HepG2 (cell line): Measurements from ENCODE around the gene ALDH1A1. TPM values are rescaled to one million over a fixed set of nuclear protein-coding genes. Genes with fewer than 3 reads are reported as not detected.

ENCODE experiments used
- ASH2L ChIP-seq: fragments of 300-600, 200-600 bp; sonication (generic); IDR thresholded peaks from 2 replicates; pipeline ENCODE4 v1.7.0; 2017; ENCODE audit warnings: low read depth, mild to moderate bottlenecking, moderate library complexity, mixed read lengths, low read length; ENCODE audit not compliant: insufficient read length
- CHD4 ChIP-seq: fragments of 200-600 bp; sonication (generic); IDR thresholded peaks from 2 replicates; pipeline ENCODE4 v1.7.0; 2017; ENCODE audit warnings: mild to moderate bottlenecking, low read length, borderline replicate concordance
- HOXA3 ChIP-seq: sonication (generic); formaldehyde crosslinking; IDR thresholded peaks from 2 replicates; pipeline ENCODE4 v1.5.0; 2020; ENCODE audit warnings: missing genetic modification reagents
- KLF9 ChIP-seq: IDR thresholded peaks from 2 replicates; pipeline ENCODE4 v1.6.1; 2016; ENCODE audit warnings: low read depth
- LCORL ChIP-seq, 2 experiments: fragments of 450-650 bp in 1 of 2; sonication (generic) in 1 of 2; formaldehyde crosslinking in 1 of 2; IDR thresholded peaks; 2 replicates each; pipeline versions ENCODE4 v1.5.0 to v1.6.1; 2017 to 2020; ENCODE audit warnings: antibody characterized with exemption in 1 of 2, missing genetic modification reagents in 1 of 2
- MIER3 ChIP-seq: IDR thresholded peaks from 2 replicates; pipeline ENCODE4 v1.6.1; 2016; ENCODE audit warnings: missing compliant biosample characterization, borderline replicate concordance
- NBN ChIP-seq: fragments of 450-650 bp; conservative IDR thresholded peaks from 2 replicates; pipeline ENCODE4 v1.6.1; 2017
- SOX5 ChIP-seq: IDR thresholded peaks from 2 replicates; pipeline ENCODE4 v1.6.1; 2016; ENCODE audit warnings: borderline replicate concordance
- SUZ12 ChIP-seq: fragments of 150-350 bp; IDR thresholded peaks from 2 replicates; pipeline ENCODE4 v1.6.1; 2014; ENCODE audit warnings: low read depth, low read length
- TARDBP ChIP-seq: sonication (generic); formaldehyde crosslinking; IDR thresholded peaks from 2 replicates; pipeline ENCODE4 v1.8.0; 2022; ENCODE audit warnings: mild to moderate bottlenecking, missing genetic modification reagents
- ZFP36L1 ChIP-seq: sonication (generic); formaldehyde crosslinking; IDR thresholded peaks from 2 replicates; pipeline ENCODE4 v1.8.0; 2022; ENCODE audit warnings: mild to moderate bottlenecking, missing genetic modification reagents, moderate library complexity
- ZKSCAN8 ChIP-seq: IDR thresholded peaks from 2 replicates; pipeline ENCODE4 v1.6.1; 2016; ENCODE audit warnings: borderline replicate concordance, missing genetic modification reagents, missing compliant biosample characterization
- ZMYM3 ChIP-seq: sonication (generic); formaldehyde crosslinking; IDR thresholded peaks from 2 replicates; pipeline ENCODE4 v1.5.1; 2020; ENCODE audit warnings: mild to moderate bottlenecking, missing genetic modification reagents
- ZMYM4 ChIP-seq: sonication (generic); formaldehyde crosslinking; IDR thresholded peaks from 2 replicates; pipeline ENCODE4 v1.8.1; 2023; ENCODE audit warnings: mild to moderate bottlenecking, missing genetic modification reagents
- ZNF10 ChIP-seq: sonication (generic); formaldehyde crosslinking; IDR thresholded peaks from 2 replicates; pipeline ENCODE4 v1.4.0; 2020; ENCODE audit warnings: mild to moderate bottlenecking, low read depth, missing genetic modification reagents, borderline replicate concordance
- ZNF331 ChIP-seq: sonication (generic); formaldehyde crosslinking; IDR thresholded peaks from 2 replicates; pipeline ENCODE4 v1.4.0; 2020; ENCODE audit warnings: missing genetic modification reagents
- ZNF589 ChIP-seq: sonication (generic); formaldehyde crosslinking; conservative IDR thresholded peaks from 2 replicates; pipeline ENCODE4 v1.8.0; 2022; ENCODE audit warnings: mild to moderate bottlenecking, moderate library complexity, missing genetic modification reagents
- ZNF672 ChIP-seq: sonication (generic); formaldehyde crosslinking; IDR thresholded peaks from 2 replicates; pipeline ENCODE4 v1.8.1; 2022; ENCODE audit warnings: missing genetic modification reagents
- ZNF709 ChIP-seq: sonication (generic); formaldehyde crosslinking; IDR thresholded peaks from 2 replicates; pipeline ENCODE4 v1.5.0; 2020; ENCODE audit warnings: mild to moderate bottlenecking, missing genetic modification reagents
- ZNF839 ChIP-seq: sonication (generic); formaldehyde crosslinking; IDR thresholded peaks from 2 replicates; pipeline ENCODE4 v1.4.0; 2020; ENCODE audit warnings: missing genetic modification reagents, mild to moderate bottlenecking, borderline replicate concordance
- polyA plus RNA-seq, 8 experiments: library from polyadenylated mRNA; depleted of rRNA in 3 of 8; stranded (reverse) in 7 of 8; unstranded in 1 of 8; fragments of >200 nt; fragmentation: Illumina TruSeq in 4 of 8; extraction: Trizol in 4 of 8; gene quantifications; 2 replicates each; pipeline versions ENCODE4 v1.2.1 to v1.2.3, GENCODE V29; 2011 to 2016; ENCODE audit warnings: low read depth in 4 of 8, missing spikeins in 1 of 8, mixed read lengths in 1 of 8; ENCODE audit not compliant: insufficient read depth in 1 of 8
- total RNA-seq, 5 experiments: library from RNA; depleted of rRNA; stranded (reverse); fragments of >200 nt; fragmentation: Illumina TruSeq; extraction: Trizol; gene quantifications; 2 replicates each; pipeline ENCODE4 v1.2.3, GENCODE V29; 2016; ENCODE audit warnings: low read depth in 1 of 5
- TF ChIP-seq, protein P1 (sequence below): IDR thresholded peaks from 2 replicates; pipeline ENCODE4 v1.6.1; 2016; ENCODE audit warnings: low read depth, borderline replicate concordance
- TF ChIP-seq, protein P2 (sequence below): sonication (generic); formaldehyde crosslinking; IDR thresholded peaks from 2 replicates; pipeline ENCODE4 v1.8.1; 2023; ENCODE audit warnings: missing genetic modification reagents, mild to moderate bottlenecking, borderline replicate concordance
- TF ChIP-seq, protein P3 (sequence below): sonication (generic); formaldehyde crosslinking; IDR thresholded peaks from 2 replicates; pipeline ENCODE4 v1.5.1; 2020; ENCODE audit warnings: mild to moderate bottlenecking, missing genetic modification reagents, moderate library complexity
- TF ChIP-seq, protein P4 (sequence below): sonication (generic); formaldehyde crosslinking; IDR thresholded peaks from 2 replicates; pipeline ENCODE4 v1.4.0; 2020; ENCODE audit warnings: missing genetic modification reagents
- TF ChIP-seq, protein P5 (sequence below): sonication (generic); formaldehyde crosslinking; conservative IDR thresholded peaks from 2 replicates; pipeline ENCODE4 v1.5.0; 2020; ENCODE audit warnings: missing genetic modification reagents

Gene ALDH1A1
- total and polyA plus RNA-seq, 2 of the 13 experiments (the other 11 are each of a cell fraction or from before 2014, with no cell fraction given): 88.2 to 439 TPM

DNA sequence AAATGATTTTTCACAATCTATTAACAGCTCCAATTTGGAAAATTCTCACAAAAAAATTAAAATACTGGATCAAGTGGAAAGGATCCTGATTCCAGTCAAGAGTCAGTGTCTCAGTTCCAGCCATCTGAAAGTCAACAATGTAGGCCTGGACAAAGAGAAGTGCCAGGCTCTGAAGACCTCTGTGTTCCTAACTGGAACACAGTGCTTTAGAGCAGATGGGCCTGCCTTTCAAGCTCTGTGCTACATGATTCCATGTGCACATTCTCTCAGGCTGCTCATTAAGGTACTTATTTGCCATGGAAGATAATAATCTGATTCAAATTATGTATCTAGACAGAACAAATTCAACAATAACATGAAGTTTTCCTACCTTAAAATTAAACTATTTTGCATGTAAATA lies 30.2 kb upstream of the ALDH1A1 start (continued):
- peak; percentile 45; the same call in 1 of the 2 replicates for TF ChIP-seq SOX5
- TF ChIP-seq, protein P1, sequence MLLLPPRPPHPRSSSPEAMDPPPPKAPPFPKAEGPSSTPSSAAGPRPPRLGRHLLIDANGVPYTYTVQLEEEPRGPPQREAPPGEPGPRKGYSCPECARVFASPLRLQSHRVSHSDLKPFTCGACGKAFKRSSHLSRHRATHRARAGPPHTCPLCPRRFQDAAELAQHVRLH (CRISPR knock-in tag): 0 out of 2 replicates have a peak, but pooled peaks have one; percentile 37
- TF ChIP-seq, protein P2, sequence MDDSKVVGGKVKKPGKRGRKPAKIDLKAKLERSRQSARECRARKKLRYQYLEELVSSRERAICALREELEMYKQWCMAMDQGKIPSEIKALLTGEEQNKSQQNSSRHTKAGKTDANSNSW (CRISPR knock-in tag): no peak
- TF ChIP-seq TARDBP (CRISPR knock-in tag): no peak
- TF ChIP-seq ZNF10 (CRISPR knock-in tag): no peak
- TF ChIP-seq SUZ12: no peak
- 0 out of 2 replicates have a peak, but pooled peaks have one; percentile 33 for TF ChIP-seq MIER3 (CRISPR knock-in tag)
- TF ChIP-seq ASH2L: no peak
- TF ChIP-seq CHD4: peak; percentile 36; the same call in 1 of the 2 replicates
- no peak for TF ChIP-seq ZNF709
- no peak for TF ChIP-seq LCORL (IDR thresholded peaks at IDR 0.05)
- TF ChIP-seq LCORL (CRISPR knock-in tag; IDR thresholded peaks at IDR 0.05): no peak
- no peak for TF ChIP-seq ZNF672 (CRISPR knock-in tag)
- TF ChIP-seq ZNF331 (CRISPR knock-in tag): 0 out of 2 replicates have a peak, but pooled peaks have one; percentile 48
- TF ChIP-seq, protein P3, sequence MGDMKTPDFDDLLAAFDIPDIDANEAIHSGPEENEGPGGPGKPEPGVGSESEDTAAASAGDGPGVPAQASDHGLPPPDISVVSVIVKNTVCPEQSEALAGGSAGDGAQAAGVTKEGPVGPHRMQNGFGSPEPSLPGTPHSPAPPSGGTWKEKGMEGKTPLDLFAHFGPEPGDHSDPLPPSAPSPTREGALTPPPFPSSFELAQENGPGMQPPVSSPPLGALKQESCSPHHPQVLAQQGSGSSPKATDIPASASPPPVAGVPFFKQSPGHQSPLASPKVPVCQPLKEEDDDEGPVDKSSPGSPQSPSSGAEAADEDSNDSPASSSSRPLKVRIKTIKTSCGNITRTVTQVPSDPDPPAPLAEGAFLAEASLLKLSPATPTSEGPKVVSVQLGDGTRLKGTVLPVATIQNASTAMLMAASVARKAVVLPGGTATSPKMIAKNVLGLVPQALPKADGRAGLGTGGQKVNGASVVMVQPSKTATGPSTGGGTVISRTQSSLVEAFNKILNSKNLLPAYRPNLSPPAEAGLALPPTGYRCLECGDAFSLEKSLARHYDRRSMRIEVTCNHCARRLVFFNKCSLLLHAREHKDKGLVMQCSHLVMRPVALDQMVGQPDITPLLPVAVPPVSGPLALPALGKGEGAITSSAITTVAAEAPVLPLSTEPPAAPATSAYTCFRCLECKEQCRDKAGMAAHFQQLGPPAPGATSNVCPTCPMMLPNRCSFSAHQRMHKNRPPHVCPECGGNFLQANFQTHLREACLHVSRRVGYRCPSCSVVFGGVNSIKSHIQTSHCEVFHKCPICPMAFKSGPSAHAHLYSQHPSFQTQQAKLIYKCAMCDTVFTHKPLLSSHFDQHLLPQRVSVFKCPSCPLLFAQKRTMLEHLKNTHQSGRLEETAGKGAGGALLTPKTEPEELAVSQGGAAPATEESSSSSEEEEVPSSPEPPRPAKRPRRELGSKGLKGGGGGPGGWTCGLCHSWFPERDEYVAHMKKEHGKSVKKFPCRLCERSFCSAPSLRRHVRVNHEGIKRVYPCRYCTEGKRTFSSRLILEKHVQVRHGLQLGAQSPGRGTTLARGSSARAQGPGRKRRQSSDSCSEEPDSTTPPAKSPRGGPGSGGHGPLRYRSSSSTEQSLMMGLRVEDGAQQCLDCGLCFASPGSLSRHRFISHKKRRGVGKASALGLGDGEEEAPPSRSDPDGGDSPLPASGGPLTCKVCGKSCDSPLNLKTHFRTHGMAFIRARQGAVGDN (CRISPR knock-in tag): no peak
- TF ChIP-seq HOXA3 (CRISPR knock-in tag): 0 out of 2 replicates have a peak, but pooled peaks have one; percentile 26
- TF ChIP-seq ZMYM4 (CRISPR knock-in tag): peak; percentile 75
- TF ChIP-seq, protein P4, sequence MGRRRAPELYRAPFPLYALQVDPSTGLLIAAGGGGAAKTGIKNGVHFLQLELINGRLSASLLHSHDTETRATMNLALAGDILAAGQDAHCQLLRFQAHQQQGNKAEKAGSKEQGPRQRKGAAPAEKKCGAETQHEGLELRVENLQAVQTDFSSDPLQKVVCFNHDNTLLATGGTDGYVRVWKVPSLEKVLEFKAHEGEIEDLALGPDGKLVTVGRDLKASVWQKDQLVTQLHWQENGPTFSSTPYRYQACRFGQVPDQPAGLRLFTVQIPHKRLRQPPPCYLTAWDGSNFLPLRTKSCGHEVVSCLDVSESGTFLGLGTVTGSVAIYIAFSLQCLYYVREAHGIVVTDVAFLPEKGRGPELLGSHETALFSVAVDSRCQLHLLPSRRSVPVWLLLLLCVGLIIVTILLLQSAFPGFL (CRISPR knock-in tag): no peak
- peak; percentile 49; the same call in 1 of the 2 replicates for TF ChIP-seq ZKSCAN8 (CRISPR knock-in tag)
- TF ChIP-seq ZMYM3: peak; percentile 58; the same call in 1 of the 2 replicates
- TF ChIP-seq, protein P5, sequence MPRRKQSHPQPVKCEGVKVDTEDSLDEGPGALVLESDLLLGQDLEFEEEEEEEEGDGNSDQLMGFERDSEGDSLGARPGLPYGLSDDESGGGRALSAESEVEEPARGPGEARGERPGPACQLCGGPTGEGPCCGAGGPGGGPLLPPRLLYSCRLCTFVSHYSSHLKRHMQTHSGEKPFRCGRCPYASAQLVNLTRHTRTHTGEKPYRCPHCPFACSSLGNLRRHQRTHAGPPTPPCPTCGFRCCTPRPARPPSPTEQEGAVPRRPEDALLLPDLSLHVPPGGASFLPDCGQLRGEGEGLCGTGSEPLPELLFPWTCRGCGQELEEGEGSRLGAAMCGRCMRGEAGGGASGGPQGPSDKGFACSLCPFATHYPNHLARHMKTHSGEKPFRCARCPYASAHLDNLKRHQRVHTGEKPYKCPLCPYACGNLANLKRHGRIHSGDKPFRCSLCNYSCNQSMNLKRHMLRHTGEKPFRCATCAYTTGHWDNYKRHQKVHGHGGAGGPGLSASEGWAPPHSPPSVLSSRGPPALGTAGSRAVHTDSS (CRISPR knock-in tag): no peak
- no peak for TF ChIP-seq ZFP36L1
- no peak for TF ChIP-seq ZNF839 (CRISPR knock-in tag)
- TF ChIP-seq NBN: no peak
- no peak for TF ChIP-seq KLF9
- TF ChIP-seq ZNF589 (CRISPR knock-in tag): no peak
